CD4-positive, alpha-beta T cell treated with Interleukin-21 for 1 hour (primary cell): Measurements from ENCODE around the gene MSANTD2.
"Not testable (repeated sequence)": the region's sequence is repeated elsewhere in the genome, so short reads cannot be mapped to it uniquely, and the experiment has no call there.

Experiments
- DNase-seq: peaks from one replicate; pipeline ENCODE4 v3.0.0-alpha.2; 2020

MSANTD2 gene

DNA sequence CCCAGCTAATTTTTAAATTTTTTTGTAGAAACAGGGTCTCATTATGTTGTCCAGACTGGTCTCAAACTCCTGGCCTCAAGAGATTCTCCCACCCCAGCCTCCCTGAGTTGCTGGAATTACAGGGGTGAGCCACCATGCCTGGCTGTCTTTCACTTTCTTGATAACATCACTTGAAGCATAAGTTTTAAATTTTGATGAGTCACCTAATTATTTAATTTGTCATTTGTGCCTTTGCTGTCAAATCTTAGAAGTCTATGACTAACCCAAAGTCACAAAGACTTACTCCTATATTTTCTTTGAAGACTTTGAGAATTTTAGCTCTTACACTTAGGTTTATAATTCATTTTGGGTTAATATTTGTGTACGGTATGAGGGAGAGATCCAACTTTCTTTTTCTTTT, 14.5 kb upstream of the MSANTD2 start:
- DNase-seq, result no peak

GRCh38 chr11:124812876-124813275, 12.7 kb upstream of the MSANTD2 start:
- no peak for DNase-seq

DNA sequence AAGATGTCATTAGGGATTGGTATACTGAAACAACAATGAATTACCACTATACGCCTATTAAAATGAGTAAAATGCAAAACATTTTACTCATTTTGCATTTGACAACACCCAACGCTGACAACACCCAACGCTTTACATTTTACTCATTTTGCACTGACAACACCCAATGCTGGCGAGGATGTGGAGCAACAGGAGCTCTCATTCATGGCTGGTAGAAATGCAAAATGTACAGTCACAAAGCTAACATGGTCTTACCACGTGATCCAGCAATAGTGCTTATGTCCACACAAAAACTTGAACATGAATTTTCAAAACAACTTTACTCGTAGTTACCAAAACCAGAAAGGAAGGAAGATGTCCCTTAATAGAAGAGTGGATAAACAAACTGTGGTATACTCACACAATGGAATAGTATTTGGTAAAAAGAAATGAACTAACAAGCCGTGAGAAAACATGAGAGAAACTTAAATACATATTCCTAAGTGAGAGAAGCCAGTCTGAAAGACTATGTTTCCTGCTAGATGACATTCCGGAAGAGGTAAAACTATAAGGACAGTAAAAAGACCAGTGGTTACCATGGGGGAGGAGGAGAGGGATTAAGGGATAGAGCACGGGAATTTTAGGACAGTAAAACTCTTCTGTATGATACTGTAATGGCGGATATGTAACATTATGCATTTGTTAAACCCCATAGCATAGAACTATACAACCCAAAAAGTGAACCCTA, 11.4 kb upstream of the MSANTD2 start:
- DNase-seq, result no peak

- DNase-seq, result no peak
These were observed 7.6 kb upstream of the MSANTD2 start for GRCh38 chr11:124807660-124808270.

GRCh38 chr11:124807201-124807600, 7.0 kb upstream of the MSANTD2 start:
- DNase-seq, result no peak

DNA sequence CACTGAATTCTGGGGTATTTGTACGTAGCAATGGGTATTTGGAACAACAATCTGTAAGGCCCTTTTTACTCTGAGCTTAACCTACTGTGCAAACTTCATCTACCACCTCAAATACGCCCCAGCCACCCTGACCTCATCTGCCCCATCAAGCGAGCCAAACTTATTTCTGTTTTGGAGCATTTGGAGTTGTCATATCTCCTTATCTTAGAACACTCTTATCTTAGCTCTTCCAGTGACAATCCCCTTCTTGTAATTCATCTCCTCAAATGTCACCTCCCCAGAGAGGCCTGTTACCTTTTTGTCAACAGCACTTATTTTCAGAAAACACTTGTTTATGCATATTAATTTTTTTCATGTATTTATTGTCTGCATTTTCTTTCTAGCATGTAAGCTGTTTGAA, 4.7 kb upstream of the MSANTD2 start:
- no peak for DNase-seq

DNA sequence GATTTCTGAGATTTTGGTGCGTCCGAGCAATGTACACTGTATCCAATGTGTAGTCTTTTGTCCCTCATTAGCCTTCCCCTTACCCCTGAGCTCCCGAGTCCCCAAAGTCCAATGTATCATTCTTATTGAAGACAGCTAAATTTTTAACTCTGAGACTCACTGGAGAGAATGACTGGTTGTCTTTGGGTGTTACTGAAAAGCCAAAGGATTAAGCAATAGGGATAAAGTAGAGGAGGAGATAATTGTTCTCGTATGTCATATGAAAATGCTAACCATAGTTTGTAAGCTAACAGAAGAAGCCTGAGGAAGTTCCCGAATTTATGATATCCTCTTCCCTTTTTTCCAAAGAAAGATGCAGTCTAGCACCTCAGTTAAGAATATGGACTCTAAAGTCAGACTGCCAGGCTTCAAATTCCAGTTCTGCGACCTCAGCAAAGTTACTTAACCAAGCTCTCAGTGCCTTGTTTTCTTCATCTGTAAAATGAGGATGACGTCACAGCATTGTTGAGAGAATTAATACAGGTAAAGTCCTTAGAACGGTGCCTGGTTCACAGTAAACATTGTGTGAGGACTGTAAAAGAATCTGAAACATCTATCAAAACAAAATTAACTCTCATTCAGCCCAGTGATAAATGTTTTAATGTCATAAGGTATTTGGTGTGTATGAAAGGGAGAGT, 1.6 kb upstream of the MSANTD2 start:
- DNase-seq, result no peak

DNA sequence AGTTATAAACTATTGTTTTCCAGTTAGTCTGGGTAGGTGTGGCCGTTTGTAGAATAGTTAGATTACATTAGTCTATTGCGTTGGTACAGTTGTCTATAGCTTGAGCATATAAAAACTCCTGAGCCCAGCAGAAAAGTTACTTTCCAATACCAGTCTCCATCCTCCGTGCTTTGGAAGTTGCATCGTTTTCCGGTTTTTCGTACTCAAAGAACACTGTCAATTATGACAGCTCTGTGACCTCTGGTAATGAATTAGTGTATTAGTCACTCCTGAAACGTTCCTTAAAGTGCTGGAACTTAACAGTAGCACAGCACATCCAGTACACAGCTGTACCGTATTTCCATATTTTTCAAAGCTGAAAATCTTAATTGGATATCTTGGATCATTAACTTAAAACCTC, 808 bp upstream of the MSANTD2 start:
- DNase-seq, result peak; percentile 4

DNA sequence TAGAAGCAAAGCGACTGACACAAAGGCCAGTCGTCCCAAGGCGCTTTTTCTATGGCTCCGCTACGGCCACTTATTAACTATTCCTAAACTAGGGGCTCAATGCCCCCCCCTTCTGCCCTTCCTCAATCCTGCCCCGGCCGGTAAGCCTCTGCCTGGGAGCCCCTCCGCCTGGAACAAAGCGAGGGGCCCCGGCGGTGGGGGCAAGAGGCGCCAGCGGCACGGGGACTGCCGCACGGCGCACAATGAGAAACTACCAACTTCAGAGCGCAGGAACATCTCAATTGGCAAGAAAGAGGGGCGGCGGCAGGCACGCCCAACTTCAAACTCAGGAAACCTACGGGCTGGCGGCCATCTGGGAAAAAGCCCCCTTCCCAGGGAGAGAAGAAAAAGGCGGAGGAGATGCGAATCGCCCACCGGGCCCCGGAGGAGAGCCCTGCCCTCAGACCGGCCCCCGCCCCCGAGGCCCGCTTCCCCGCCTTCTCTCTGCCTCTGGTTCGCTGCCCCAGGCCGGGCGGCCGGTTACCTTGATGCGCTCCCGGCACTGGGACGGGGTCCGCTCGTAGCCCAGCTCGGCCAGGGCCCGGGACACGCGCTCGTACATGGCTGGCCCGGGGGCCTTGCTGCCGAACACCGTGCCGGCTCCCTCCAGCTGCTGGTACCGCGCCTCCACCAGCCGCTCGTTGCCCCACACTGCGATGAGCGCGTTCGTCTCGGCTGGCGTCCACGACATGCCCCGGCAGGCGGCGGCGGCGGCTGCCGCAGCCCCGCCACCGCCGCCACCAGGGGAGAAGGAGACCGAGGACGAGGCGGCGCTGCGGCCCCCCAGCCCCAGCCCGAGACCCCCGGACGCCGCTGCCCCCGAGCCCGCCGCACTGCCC, 619 bp downstream of the MSANTD2 start:
- peak; percentile 40 for DNase-seq

- DNase-seq, result peak; percentile 8
These were observed 1.2 kb downstream of the MSANTD2 start for GRCh38 chr11:124798991-124799347.

- DNase-seq, result no peak
These were observed 3.9 kb downstream of the MSANTD2 start for GRCh38 chr11:124796312-124796711.

GRCh38 chr11:124793466-124794278, 6.5 kb downstream of the MSANTD2 start:
- peak; percentile 64 for DNase-seq

GRCh38 chr11:124791626-124792341, 8.4 kb downstream of the MSANTD2 start:
- DNase-seq, result no peak

GRCh38 chr11:124788521-124788920, 11.7 kb downstream of the MSANTD2 start:
- DNase-seq, result no peak

DNA sequence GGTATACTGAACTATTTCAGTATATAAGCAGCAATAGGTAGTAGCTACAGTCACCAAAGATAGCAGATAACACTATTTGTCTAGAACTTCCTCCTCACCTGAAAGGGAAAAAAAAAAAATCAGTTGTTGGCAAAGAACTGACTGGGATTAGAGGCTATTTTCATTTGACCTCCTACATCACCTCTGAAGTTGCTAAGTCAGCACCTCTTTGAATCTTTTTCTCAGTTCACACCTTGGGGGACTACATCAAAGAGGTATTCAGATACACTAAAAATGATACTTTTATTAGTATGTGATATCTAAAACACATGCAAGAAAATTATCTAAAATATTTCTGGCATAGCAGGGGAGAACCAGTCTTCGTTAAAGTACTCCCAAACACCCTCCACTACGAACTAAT, 16.2 kb downstream of the MSANTD2 start:
- no peak for DNase-seq

DNA sequence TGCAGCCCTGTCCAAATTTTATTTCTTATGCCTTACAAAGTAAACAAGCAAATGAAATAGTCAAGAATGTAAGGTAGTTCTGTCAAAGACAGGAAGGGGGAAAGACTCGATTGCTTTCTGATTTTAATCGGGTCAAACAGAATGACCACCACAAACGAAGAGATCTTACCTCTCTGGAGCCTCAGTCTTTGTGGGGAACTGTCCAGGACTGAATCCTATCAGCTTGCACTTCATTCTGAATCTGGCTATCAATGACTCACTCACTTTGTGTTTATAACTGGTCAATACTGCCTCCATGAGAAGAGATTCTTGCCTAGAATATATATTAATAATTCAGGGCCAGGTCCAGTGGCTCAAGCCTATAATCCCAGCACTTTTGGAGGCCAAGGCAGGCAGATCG, 17.2 kb downstream of the MSANTD2 start:
- no peak for DNase-seq

GRCh38 chr11:124779568-124779967, 20.6 kb downstream of the MSANTD2 start:
- no peak for DNase-seq

GRCh38 chr11:124778281-124778680, 21.9 kb downstream of the MSANTD2 start:
- no peak for DNase-seq

- DNase-seq, result no peak
These were observed 23.2 kb downstream of the MSANTD2 start for GRCh38 chr11:124776865-124777645.

DNA sequence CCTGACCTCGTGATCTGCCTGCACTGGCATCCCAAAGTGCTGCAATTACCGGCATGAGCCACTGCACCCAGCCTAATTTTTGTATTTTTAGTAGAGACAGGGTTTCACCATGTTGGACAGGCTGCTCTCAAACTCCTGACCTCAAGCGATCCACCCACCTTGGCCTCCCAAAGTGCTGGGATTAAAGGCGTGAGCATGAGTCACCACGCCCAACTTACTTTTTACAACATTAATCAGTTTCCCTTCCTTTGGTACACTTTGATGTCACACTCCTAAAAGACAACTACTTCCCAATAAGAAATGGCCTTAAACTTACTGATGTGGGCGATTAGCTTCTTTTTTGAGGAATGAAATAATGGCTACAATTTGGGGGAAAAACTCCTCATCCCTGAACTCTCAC, 29.2 kb downstream of the MSANTD2 start:
- DNase-seq, result not testable (repeated sequence)
